Keratinocyte (primary cell): Measurements from ENCODE around the gene MTMR4.

Source experiments
- CTCF ChIP-seq, 3 experiments: IDR thresholded peaks in 1 of 3; conservative IDR thresholded peaks in 1 of 3; optimal IDR thresholded peaks in 1 of 3; 2 replicates in 2 of 3; 3 replicates in 1 of 3; pipeline versions ENCODE3 to v1.5.1; 2011; ENCODE audit warnings: low read length in 3 of 3, mild to moderate bottlenecking in 3 of 3, moderate library complexity in 2 of 3, control low read depth in 1 of 3, inconsistent platforms in 1 of 3; ENCODE audit not compliant: insufficient read depth in 2 of 3; ENCODE audit errors: extremely low read depth in 1 of 3
- EZH2 ChIP-seq: IDR thresholded peaks from one replicate; pipeline ENCODE4 v1.6.1; 2012; ENCODE audit warnings: inconsistent platforms, mild to moderate bottlenecking, low read length, moderate library complexity

- no peak for TF ChIP-seq EZH2
- TF ChIP-seq CTCF (optimal IDR thresholded peaks at IDR 0.05 in 1 of 3, IDR thresholded peaks at IDR 0.05 in 1 of 3, conservative IDR thresholded peaks at IDR 0.05 in 1 of 3; ENCODE audit: extremely low read depth in 1 of 3, insufficient read depth in 2 of 3, low read length in 3 of 3), result no peak
Measured at GRCh38 chr17:58493506-58493905, 20.9 kb downstream of the MTMR4 start.
